Retinal pigment epithelial cell (primary cell): Measurements from ENCODE around the gene FAM131A.

Experiments
- DNase-seq: peaks from one replicate; pipeline ENCODE4 v3.0.0-alpha.2; 2010; ENCODE audit warnings: low read depth
- H3K4me3 ChIP-seq: 2 replicates; pipeline ENCODE4 v1.5.1; 2011; ENCODE audit warnings: mild to moderate bottlenecking, low read length, control low read depth, moderate library complexity
- CTCF ChIP-seq: conservative IDR thresholded peaks from 2 replicates; pipeline ENCODE4 v1.5.1; 2011; ENCODE audit warnings: low read depth, low read length, control low read depth, inconsistent platforms

FAM131A gene, protein sequence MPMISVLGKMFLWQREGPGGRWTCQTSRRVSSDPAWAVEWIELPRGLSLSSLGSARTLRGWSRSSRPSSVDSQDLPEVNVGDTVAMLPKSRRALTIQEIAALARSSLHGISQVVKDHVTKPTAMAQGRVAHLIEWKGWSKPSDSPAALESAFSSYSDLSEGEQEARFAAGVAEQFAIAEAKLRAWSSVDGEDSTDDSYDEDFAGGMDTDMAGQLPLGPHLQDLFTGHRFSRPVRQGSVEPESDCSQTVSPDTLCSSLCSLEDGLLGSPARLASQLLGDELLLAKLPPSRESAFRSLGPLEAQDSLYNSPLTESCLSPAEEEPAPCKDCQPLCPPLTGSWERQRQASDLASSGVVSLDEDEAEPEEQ

GRCh38 chr3:184337399-184337714, at the start of gene FAM131A:
FAM131A (plus strand) TSS chr3:184337600; CDS start chr3:184337631, 31 bp downstream.
- DNase-seq = no peak
- TF ChIP-seq CTCF = no peak
- H3K4me3 ChIP-seq = peak within 1 kb of the TSS; percentile 64

- no peak for DNase-seq
- TF ChIP-seq CTCF = peak; percentile 68
- H3K4me3 ChIP-seq = no peak overlapping the region
Measured at GRCh38 chr3:184289426-184289938, 47.9 kb upstream of the FAM131A start.

GRCh38 chr3:184290331-184290730, 47.1 kb upstream of the FAM131A start:
- no peak for DNase-seq
- H3K4me3 ChIP-seq = no peak overlapping the region
- TF ChIP-seq CTCF = no peak

- no peak for TF ChIP-seq CTCF
- H3K4me3 ChIP-seq = no peak overlapping the region
- DNase-seq = no peak
Measured at GRCh38 chr3:184291044-184291737, 46.2 kb upstream of the FAM131A start.

DNA sequence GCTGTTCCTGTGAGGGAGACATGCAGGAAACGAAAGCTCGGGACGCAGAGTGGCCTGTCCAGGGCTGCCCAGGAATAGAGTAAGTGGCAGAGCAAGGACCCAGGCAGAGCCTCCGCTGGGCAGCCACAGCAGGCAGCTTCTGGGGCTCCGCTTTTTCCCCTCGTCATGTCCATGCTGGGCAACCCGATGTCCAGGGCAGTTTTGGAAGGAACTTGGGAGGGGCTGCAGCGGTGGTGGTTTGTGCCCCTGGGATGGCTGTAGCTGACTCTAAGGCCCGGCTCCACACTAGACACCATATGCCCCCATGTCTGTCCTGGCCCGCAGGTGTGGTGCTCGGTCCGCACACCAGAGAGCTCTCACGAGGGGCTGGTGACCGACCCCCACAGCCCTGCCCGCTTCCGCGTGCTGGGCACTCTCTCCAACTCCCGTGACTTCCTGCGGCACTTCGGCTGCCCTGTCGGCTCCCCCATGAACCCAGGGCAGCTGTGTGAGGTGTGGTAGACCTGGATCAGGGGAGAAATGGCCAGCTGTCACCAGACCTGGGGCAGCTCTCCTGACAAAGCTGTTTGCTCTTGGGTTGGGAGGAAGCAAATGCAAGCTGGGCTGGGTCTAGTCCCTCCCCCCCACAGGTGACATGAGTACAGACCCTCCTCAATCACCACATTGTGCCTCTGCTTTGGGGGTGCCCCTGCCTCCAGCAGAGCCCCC, 45.5 kb upstream of the FAM131A start:
- no peak overlapping the region for H3K4me3 ChIP-seq

GRCh38 chr3:184295771-184296170, 41.6 kb upstream of the FAM131A start:
- no peak for TF ChIP-seq CTCF
- H3K4me3 ChIP-seq = no peak overlapping the region
- no peak for DNase-seq

More for the DNA sequence above, 45.5 kb upstream of the FAM131A start:
- no peak for TF ChIP-seq CTCF
- no peak for DNase-seq
